Transverse colon (tissue), 4 donors: ENCODE results near the gene KIF16B.

Source experiments
- POLR2A ChIP-seq: fragments of 450-650 bp; IDR thresholded peaks from one replicate; pipeline ENCODE4 v1.6.1; 2016; ENCODE audit warnings: antibody characterized with exemption, mild to moderate bottlenecking, moderate library complexity
- POLR2AphosphoS5 ChIP-seq, 3 donors: sonication (generic); formaldehyde crosslinking; IDR thresholded peaks; one replicate each; pipeline ENCODE4 v1.6.1; 2016; ENCODE audit warnings: antibody characterized with exemption in 3 of 3
- TF ChIP-seq, protein P1 (sequence below), 5 experiments: fragments of 200-600 bp in 3 of 5; fragments of 450-650 bp in 2 of 5; sonication (generic) in 3 of 5; IDR thresholded peaks; 1 replicate in 2 of 5; 2 replicates in 3 of 5; pipeline ENCODE4 v1.5.1; 2016 to 2017; ENCODE audit warnings: antibody characterized with exemption in 5 of 5, inconsistent platforms in 3 of 5, mild to moderate bottlenecking in 2 of 5, moderate library complexity in 1 of 5

- TF ChIP-seq, protein P1, sequence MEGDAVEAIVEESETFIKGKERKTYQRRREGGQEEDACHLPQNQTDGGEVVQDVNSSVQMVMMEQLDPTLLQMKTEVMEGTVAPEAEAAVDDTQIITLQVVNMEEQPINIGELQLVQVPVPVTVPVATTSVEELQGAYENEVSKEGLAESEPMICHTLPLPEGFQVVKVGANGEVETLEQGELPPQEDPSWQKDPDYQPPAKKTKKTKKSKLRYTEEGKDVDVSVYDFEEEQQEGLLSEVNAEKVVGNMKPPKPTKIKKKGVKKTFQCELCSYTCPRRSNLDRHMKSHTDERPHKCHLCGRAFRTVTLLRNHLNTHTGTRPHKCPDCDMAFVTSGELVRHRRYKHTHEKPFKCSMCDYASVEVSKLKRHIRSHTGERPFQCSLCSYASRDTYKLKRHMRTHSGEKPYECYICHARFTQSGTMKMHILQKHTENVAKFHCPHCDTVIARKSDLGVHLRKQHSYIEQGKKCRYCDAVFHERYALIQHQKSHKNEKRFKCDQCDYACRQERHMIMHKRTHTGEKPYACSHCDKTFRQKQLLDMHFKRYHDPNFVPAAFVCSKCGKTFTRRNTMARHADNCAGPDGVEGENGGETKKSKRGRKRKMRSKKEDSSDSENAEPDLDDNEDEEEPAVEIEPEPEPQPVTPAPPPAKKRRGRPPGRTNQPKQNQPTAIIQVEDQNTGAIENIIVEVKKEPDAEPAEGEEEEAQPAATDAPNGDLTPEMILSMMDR (IDR thresholded peaks at IDR 0.05) = no peak
- no peak for TF ChIP-seq POLR2A
- TF ChIP-seq POLR2AphosphoS5 (IDR thresholded peaks at IDR 0.05) = no peak
Measured at GRCh38 chr20:16576219-16576618, 3.0 kb upstream of the KIF16B start.
